NOMO-1 treated with DMSO at 0.1 percent for 48 hours (cell line): ENCODE measurements around the gene MZT2A.
"Not testable (repeated sequence)": the region's sequence is repeated elsewhere in the genome, so short reads cannot be mapped to it uniquely, and the experiment has no call there.

ENCODE experiments used
- DNase-seq: peaks from one replicate; lab custom pipeline; 2025; ENCODE audit not compliant: unreplicated experiment; lab: John Stamatoyannopoulos, UW

MZT2A gene

DNA sequence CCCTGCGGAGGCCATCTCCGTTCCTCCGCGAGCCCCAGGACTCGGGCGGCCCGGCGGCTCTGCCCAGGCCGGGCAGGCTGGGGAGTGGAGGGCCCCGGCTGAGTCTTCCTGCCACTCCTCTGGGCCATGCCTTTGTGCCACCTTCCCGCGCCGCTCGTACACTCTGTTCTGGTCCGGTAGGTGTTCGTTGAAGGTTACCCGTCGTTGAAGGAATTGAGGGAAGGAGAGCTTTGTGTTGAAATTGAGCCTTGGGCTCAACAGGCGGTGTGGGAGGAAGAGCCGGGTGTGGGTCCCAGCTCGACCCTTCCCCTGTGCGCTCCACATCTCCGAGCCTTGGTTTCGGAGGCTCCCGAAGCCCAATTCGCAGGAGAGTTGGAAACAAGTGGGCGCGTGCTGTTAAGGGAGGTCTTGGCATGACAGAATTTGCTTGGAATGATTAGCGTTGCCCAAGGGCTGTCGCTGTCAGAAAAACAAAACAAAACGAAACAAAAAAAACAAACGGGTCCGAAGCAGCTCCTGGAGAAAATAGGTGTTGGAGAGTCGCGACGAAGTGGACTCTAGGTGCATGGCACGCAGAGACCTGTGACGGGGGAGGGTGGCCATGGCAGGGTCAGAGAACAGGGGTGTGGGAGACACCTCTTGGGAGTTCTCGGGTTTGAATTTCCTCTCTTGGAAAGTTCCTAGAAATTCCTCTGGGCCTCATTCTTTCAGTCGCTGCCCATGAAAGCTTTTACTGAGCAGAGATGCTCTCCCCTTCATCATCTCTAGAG lies 1.2 kb upstream of the MZT2A start:
- no peak for DNase-seq

- DNase-seq = peak; percentile 93
These were observed 411 bp upstream of the MZT2A start for GRCh38 chr2:131492418-131493198.

DNA sequence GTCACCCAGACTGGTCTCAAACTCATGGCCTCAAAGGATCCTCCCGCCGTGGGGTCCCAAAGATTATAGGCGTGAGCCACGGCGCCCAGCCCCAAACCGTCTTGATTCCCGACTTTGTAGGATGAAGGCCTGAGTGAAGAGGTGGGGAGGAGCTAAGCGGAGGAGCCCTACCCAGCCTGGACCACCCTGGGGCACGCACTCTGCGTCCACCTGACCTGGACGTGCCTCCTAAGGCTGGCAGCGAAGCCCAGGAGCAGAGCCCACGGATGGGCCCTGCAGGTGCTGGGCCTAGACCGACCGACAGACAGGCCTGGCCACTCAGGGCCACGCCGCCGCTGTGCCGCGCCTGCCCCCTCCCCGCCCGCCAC lies 744 bp downstream of the MZT2A start:
- DNase-seq = not testable (repeated sequence)

- DNase-seq = not testable (repeated sequence)
These were observed 1.4 kb downstream of the MZT2A start for GRCh38 chr2:131490616-131491468.

- no peak for DNase-seq
These were observed 3.6 kb downstream of the MZT2A start for GRCh38 chr2:131488306-131489205.

- not testable (repeated sequence) for DNase-seq
These were observed 5.8 kb downstream of the MZT2A start for GRCh38 chr2:131486201-131486902.

GRCh38 chr2:131484906-131485460 lies 7.2 kb downstream of the MZT2A start:
- not testable (repeated sequence) for DNase-seq

GRCh38 chr2:131483981-131484820 lies 8.0 kb downstream of the MZT2A start:
- not testable (repeated sequence) for DNase-seq

DNA sequence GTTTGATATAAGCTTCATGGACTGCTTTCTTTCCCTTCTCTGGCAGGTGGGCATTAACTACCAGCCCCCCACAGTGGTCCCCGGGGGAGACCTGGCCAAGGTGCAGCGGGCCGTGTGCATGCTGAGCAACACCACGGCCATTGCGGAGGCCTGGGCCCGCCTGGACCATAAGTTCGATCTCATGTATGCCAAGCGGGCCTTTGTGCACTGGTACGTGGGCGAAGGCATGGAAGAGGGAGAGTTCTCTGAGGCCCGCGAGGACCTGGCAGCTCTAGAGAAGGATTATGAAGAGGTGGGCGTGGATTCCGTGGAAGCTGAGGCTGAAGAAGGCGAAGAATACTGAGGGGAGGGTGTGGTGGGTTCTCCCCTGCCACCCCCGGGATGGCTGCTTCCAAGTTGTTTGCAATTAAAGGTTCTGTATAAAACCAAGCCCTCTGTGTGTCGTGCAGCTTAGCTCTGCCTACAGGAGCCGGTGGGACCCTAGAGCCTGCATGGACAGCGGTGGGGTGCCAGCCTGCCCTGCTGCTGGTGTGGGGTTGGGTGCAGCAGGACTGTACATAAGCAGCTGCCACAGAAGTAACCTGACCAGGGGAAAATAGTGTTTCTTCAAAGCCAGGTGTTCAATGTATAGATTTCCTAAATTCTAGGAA lies 9.6 kb downstream of the MZT2A start:
- not testable (repeated sequence) for DNase-seq

GRCh38 chr2:131480351-131480750 lies 11.8 kb downstream of the MZT2A start:
- DNase-seq = not testable (repeated sequence)

DNA sequence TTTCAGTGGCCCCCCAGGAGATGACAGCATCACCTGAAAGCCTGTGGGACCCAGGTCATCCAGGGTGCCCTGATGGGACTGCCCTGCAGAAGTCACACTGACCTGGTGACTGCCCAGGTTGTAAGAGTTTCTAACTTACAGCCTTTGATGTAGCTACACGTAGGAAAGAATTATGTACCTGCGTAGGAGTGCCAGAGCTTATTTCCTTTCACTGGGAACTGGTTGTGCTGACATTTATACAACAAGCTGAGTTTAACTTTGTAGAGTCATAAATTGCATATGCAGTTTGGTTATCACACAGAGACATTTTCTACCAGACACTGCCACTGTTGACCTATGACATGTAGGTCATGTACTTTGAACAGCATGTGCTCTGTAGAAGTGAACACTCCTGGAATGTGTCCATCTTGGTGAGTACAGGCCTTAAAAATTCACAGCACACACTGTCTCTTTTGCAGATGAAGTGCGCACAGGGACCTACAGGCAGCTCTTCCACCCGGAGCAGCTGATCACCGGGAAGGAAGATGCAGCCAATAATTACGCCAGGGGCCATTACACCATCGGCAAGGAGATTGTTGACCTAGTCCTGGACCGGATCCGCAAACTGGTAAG lies 13.2 kb downstream of the MZT2A start:
- not testable (repeated sequence) for DNase-seq

- not testable (repeated sequence) for DNase-seq
These were observed 13.9 kb downstream of the MZT2A start for GRCh38 chr2:131478074-131478849.

- not testable (repeated sequence) for DNase-seq
These were observed 15.0 kb downstream of the MZT2A start for GRCh38 chr2:131477227-131477626.

GRCh38 chr2:131476363-131476762 lies 15.8 kb downstream of the MZT2A start:
- not testable (repeated sequence) for DNase-seq

DNA sequence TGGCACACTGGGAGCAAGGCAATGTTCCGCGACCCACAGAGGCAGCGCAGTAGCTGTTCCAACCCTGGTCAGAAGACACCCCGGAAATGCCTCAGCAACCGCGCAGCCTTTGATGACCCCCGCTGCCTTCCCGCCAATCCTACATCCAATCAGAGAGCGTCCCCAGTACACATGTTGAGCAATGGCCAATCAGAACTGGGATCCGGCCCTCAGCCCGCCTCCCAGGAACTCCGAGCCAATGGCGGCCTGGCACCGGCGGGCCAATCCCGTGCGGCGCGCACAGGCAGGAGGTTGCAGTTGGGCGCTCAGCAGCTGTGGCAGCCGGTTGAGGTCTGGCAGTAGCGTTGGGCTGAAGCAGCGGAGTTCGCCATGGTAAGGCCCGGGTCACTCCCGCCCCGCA lies 16.4 kb downstream of the MZT2A start, which contains the start of gene TUBA3D:
TSS of gene TUBA3D (plus strand) at position 289 of the 400 bp plus-strand sequence. CDS start at position 370, 81 bp downstream.
- no peak for DNase-seq

DNA sequence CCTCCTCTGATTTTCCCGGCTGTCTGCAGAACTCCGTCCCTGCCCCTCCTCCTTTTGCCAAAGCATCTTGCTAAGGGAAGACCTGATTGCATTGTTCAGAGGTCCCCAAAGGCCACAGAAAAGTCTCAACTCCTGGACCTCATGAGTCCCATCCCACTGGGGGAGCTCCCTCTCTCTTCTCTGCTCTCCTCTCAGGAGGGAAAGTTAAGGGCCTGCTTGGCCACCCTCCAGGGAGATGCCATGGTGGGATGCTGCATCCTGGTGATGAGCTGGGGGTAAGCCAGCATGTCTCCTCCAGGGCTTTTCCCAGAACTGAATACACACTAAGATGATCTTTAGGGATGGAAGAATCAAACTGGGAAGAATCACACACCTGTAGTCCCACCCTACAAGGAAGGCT lies 18.9 kb downstream of the MZT2A start:
- not testable (repeated sequence) for DNase-seq

GRCh38 chr2:131471624-131472023 lies 20.6 kb downstream of the MZT2A start:
- DNase-seq = not testable (repeated sequence)
